ENCODE measurements around the gene FAHD1.

Gene FAHD1

DNA sequence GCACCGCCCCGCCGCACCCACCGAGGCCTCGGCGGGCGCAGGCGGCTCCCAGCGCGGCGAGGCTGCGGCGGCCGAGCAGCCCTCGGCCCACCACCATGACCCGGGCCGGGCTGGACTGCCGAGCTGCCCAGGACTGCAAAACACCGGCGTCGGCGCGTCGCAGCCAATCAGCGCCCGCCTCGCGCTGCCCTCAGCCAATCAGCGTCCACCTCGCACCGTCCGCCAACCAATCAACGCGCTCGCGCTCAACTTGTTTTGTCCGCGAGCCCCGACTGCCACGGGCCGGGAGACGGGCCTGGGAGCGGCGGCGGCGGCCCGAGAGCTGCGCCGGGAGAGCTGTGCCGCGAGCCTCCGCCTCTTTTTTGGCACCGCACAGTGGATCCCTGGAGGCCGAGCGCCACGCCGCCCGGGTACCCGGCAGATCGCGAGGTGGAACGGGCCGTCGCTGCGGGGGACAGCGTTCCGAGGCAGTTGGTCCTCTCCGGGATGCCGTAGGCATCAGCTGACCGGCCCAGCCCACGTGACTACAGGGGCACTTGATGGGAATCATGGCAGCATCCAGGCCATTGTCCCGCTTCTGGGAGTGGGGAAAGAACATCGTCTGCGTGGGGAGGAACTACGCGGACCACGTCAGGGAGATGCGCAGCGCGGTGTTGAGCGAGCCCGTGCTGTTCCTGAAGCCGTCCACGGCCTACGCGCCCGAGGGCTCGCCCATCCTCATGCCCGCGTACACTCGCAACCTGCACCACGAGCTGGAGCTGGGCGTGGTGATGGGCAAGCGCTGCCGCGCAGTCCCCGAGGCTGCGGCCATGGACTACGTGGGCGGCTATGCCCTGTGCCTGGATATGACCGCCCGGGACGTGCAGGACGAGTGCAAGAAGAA, at the start of gene FAHD1, which contains the start of gene HAGH:
TSS of gene FAHD1 (plus strand) at position 516 of the 883 bp plus-strand sequence. CDS start at position 549, 33 bp downstream.
TSS of gene HAGH (minus strand) at position 135 of the 883 bp plus-strand sequence. CDS start at position 97, 38 bp downstream.
- peak; percentile 82 for DNase-seq (ENCODE audit: low read depth)

DNA sequence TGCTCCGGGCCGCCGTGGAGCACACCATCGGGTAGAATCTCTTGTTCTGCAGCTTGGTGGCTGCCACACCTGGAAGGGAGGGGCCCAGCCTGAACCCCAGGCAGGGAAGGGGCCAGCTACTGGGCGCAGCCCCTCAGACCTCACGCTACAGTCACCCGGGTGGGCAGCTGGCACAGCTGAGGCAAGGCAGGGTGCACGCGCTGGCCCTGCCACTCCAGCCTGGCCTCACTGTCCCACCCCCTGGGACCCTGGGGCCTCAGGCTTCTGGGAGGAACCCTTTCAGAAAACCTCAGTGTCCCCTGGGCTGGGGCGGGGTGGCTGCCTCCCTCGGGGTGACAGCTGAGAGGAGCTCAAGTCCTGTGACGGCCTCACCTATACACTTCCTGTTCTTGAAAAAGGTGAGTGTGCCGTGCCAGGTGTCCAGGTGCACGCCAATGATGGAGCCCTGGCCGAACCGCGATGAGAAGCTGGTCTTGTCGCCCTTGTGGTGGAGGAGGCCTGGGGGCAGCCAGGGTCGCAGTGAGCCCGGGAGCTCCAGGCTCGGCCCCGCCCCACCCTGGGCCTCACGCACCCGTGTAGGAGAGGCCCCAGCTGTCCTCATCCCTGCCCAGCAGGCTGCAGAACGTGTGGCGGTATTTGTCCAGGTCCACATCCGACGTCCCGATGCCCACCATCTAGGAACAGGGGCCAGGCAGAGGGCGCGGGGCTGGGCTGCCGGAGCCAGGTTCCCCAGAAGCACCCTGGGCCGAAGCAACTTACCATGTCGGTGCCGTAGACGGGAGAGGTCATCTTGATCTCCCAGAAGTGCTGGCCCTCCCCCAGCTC, 49.4 kb upstream of the FAHD1 start:
- no peak for DNase-seq (ENCODE audit: low read depth)

DNA sequence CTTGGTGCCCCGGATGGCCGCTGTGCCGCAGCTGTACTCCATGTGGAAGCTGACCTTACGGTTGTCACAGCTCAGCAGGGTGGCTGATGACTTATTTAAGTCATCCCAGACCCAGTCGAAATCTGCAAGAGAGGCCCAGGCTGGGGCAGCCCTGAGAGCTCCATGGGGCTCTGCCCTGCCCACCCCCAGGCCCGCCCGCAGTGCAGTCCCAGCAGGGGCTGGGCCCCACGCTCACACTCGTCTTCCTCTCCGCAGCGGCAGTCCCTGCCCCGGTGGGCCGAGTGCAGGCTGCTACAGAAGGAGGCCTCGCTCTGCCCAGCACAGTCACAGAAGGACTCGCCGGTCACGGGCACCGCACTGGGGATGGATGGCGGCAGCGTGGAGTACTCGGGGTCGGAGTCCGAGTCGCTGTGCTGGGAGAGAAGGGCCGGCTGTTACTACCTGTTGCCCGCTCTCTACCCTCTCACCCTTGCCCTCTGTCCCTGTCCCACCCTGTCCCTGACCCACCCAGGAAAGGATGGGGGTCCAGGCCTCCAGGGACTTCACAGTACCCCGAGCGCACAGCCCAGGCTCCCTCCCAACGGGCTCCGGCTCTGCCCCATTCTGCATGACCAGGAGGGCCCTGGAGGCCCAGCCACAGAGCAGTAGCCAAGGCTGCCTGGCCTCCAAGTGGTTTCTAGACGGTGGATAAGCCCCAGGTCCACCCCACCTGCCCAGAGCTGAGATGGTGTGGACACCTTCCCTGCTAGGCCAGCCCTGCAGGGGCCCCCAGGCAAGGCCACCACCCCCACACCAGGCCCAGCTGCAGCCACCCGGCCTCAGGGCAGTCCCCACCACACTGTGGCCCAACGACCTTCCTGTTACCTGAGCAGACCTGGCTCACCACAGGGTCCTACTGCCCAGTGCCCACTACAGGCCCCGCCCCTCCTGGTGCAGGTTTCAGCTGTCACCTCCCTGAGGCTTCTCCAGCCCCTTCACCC, 48.5 kb upstream of the FAHD1 start:
- DNase-seq (ENCODE audit: low read depth), result no peak

DNA sequence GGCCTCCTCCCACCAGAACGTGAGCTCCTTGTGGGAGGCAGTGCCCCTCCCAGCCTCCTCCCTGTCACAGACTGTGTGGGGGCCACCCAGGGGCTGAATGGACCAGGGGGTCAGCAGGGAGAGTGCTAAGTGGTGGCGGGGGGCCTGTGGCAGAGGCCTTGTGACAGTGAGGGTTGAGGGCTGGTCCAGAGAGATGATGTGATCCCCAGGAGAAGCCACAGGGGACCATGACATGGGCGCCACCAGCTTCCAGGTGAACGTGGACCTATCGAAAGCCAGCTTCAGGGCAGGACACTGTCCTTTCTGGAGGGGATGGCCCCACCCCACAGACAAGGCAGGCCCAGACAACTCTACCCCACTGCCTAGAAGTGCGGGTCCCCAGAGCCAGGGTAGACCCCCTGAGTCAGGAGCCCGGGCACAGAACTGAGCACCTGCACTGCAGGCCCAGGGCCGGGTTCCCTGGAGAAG, 47.7 kb upstream of the FAHD1 start:
- DNase-seq (ENCODE audit: low read depth), result no peak

DNA sequence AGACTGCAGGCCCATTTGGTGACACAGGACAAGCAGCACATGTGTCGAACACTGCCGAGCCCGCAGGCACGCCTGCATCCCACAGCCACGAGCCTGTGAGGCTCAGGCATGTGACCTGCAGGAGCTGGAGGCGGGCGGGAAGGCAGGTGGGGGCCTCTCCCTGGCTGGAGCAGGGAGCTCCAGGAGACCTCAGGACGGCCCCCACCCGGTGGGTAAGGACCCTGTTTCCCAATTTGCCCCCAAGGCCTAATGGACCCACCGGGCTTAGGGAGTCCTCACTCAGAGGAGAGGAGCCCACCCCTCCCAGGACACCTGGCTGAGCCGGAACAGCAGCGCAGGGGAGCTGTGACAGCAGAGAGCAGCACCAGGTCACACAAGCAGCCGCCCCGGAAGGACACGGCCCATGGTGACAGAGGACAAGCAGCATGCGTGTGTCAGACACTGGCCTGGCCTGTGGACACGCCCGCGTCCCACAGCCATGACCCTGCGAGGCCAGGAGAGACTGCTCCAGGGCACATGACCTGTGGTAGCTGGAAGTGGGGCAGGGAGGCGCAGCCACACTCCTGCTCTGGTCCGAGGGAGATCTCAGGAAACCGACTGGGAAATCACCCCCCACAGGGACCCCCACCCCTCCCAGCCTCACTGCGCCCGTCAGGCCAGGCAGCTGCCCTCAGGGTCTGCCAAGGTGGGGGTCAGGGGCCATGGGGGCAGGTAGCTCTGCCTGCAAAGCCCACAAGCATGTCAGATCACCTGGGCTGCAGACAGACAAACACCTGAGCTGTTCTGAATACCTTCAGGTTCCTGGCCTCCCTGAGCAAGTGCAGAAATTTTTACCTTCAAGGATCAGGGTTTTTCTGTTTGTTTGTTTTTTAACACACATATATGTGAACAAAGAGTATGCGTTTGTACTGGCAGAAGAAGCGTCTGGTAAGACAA, 47.0 kb upstream of the FAHD1 start:
- no peak for DNase-seq (ENCODE audit: low read depth)

DNA sequence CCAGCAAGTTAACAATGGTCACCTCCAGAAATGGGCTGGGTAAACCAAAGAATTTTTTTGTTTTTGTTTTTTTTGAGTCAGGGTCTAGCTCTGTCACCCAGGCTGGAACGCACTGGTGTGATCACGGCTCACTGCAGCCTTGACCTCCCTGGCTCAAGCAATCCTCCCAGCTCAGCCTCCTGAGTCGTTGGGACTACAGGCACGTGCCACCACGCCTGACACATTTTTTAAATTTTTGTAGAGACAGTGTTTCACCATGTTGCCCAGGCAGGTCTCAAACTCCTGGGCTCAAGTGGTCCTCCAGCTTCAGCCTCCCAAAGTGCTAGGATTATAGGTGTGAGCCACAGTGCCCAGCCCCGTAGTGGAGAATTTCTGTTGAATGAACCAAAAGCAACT, 46.3 kb upstream of the FAHD1 start:
- no peak for DNase-seq (ENCODE audit: low read depth)

DNA sequence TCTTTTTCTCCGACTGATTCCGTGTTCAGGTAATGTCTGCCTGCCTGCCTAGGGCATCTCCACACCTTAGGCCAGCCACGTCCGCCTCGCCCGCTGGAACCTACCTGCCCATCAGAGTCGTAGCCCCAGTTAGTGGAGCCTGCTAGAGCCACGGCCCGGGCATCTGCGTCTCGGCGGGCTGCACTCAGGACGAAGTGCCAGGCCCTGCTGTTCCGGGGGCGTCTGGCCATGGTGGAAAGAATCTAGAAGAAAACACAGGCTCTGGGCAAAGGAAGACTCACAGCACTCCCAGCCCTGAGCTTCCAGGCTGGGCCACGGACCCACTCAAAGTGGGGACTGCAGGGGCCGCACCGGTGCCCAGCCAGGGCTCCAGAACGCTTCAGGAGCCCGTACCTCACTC, 45.8 kb upstream of the FAHD1 start:
- no peak for DNase-seq (ENCODE audit: low read depth)

DNA sequence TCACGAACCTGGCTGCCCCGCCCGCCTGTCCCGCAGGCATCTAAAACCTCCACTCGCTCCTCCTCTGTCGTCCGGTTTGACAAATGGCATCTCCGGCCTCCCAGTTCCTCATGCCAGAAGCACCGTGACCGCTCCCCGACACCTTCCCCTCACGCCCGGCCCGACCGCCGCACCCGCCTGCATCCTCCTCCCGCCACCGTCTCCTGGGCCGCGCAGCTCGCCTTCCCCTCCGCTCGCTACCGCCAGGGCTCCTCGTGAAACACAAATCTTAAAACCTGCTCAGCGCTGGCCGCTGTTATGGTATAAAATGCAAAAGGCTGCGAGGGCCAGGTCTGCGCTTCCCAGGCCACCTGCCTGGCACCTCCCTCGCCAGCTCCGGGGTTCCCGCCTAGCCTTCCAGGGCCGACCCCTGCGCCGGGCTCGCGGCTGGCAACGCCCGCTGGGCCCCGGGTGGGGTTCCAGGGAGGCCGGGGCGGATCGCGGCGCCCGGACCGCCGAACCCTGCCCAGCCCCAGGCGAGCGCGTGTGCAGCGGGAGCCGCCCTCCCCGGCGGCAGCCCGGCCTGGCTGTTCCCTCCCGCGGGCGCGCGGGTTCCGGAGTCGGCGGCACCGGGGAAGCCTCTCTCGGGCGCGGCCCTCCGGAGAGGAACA, 45.1 kb upstream of the FAHD1 start:
- DNase-seq (ENCODE audit: low read depth), result no peak

DNA sequence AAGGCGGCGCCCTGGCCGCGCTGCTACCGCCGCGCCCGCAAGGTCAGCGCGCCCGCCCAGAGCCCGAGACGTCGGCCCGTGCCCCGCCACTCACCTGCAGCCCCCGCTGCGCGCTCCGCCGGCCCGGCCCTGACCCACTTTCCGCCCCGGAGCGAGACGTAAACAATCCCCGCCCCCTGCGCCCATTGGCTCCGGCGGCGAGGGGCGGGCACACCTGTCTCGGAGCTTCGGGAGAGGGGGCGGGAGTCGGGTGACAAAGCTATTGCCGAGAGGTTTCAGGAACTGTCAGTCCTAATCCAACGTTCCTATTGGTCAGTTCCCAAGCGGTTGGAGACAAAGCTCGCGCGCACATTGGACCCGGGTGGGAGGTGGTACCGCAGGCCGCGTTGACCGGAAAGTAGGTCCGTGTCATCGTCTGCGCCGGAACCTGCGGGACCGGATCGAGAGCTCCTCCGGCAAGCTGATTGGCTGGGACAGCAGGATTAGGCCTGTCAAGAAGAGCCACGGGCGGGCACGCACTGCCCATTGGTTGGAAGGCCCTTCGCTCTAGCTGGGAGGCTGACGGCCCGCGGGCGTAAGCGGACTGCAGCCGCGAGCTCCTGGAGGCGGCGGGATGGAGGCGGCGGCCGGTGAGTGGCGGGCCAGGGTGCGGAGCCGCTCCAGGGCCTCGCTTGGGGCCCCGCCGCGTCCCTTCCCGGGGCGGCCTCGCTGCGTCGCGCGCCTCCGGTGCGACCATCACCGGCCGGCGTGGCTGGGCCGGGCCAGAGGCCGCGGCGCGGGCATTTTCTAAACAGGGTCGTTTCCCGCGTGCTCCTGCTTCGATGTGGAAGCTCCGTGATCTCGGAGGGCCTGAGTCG, 44.4 kb upstream of the FAHD1 start, which contains the start of the genes NUBP2 and SPSB3:
TSS of gene NUBP2 (plus strand) at position 553 of the 857 bp plus-strand sequence. CDS start at position 614, 61 bp downstream.
TSS of gene SPSB3 (minus strand) at position 164 of the 857 bp plus-strand sequence. CDS start 1,088 bp downstream, outside the sequence.
- peak; percentile 96 for DNase-seq (ENCODE audit: low read depth)

DNA sequence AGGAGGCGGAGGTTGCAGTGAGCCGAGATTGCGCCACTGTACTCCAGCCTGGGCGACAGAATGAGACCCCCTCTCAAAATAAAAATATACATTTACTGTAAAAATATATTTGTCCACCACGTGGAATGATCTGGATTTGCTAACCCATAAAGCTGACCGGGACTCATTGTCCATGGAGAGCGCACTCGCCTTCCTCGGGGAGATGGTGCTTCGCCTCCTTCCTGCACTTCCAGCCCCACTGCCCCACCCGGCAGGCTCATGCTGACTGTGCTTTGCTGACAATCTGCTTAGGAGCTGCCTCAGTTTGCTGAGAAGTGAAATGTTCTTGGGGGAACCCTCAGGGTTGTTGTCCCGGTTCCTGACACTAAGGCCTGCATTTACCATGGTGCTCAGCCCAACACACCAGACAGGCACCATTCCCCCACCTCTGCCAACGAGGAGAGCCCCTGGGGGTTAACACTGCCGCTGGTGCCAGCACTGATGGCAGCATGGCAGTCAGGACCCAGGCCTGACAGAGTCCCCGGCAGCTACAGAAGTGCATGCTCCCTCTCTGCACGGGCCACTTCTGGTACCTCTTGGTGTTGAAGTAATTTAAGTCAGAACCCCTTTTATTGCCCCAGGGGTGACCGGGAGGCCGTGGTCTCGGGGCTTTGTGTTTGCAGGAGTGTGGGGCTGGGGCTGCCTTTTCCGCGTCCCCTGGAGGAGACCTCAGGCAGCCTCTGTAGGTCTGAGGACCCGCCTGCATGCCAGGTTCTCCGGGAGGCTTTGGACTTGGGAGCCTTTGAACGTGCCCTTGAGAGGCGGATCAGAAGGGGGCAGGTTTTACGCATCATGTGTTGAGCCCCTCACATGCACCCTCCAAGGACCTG, 41.8 kb upstream of the FAHD1 start:
- DNase-seq (ENCODE audit: low read depth), result no peak

DNA sequence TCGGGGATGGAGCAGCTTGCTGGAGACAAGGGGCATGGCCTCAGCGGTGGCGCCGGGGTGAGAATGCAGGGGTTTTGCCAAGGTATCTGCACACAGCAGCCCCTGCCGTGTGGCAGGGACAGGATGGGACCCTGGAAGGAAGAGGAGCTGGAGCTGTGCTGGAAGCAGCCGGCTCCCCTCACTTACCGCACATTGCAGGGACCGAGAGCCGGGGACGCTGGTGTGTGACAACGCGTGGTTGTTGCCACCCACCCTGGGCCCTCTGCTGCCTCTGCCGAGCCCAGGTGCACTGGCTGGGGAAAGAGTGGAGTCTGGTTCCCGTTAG, 41.2 kb upstream of the FAHD1 start:
- no peak for DNase-seq (ENCODE audit: low read depth)

DNA sequence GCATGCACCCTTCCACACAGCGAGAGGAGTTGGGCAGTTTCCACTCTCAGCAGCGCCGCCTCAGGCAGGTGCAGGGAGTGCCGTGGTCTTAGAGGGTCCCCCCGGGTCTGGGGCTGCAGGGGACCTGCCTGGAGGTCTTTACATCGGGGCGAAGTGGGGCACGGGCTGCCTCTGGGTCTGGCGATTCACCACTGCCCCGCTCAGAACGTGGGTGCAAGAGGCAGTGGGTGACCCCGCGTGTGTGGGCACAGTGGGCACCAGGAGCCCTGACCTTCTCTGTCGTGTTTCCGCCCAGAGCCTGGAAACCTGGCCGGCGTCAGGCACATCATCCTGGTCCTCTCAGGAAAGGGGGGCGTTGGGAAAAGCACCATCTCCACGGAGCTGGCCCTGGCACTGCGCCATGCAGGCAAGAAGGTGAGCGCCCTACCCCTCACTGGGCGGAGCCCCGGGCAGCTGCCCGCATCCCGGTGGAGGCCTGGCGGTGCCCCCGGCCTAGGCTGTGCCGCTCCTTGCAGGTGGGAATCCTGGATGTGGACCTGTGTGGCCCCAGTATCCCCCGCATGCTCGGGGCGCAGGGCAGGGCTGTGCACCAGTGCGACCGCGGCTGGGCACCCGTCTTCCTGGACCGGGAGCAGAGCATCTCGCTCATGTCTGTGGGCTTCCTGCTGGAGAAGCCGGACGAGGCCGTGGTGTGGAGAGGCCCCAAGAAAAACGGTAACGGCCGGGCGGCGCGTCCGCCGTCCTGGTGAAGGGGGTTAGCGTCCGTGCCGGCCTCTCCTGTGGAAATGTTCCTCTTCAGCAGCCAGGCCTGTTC, 40.6 kb upstream of the FAHD1 start:
- no peak for DNase-seq (ENCODE audit: low read depth)

DNA sequence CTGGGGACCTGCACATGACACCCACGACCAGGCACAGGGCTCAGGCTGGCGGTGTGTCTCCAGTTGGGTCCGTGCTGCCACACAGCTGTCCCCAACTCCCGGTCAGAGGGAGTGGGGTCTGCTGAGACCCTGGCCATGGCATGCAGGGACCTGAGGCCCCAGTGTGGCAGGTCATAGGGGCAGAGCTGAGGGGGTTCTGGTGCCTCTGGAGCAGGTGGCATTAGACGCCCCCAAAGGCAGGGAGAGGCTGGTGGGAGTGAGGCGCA, 40.0 kb upstream of the FAHD1 start:
- no peak for DNase-seq (ENCODE audit: low read depth)

DNA sequence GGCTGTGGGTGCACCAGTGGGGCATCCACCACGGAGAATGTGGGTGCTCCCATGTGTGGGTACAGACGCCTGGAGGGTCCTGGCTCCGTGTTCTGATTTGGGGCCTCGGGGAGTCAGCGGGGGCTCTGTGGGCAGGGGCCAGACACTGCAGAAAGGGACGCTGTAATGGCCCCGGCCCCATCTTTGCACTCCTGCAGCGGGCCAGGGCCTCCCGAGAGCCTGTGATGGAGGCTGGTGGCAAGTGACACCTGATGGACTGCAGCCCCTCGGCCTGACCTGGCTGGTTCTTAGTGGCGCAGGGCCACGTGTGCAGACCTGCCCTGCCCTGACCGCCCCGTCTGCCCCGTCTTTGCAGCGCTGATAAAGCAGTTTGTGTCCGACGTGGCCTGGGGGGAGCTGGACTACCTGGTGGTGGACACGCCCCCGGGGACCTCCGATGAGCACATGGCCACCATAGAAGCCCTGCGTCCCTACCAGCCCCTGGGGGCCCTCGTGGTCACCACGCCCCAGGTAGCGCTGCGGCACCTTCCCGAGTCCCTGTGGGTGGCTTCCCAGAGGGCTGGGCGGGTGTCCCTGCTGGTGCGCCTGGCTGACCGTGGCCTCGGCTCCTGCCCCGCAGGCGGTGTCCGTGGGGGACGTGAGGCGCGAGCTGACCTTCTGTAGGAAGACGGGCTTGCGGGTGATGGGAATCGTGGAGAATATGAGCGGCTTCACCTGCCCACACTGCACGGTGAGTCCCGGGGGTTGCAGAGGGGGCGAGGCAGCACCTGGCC, 39.5 kb upstream of the FAHD1 start:
- DNase-seq (ENCODE audit: low read depth), result no peak

DNA sequence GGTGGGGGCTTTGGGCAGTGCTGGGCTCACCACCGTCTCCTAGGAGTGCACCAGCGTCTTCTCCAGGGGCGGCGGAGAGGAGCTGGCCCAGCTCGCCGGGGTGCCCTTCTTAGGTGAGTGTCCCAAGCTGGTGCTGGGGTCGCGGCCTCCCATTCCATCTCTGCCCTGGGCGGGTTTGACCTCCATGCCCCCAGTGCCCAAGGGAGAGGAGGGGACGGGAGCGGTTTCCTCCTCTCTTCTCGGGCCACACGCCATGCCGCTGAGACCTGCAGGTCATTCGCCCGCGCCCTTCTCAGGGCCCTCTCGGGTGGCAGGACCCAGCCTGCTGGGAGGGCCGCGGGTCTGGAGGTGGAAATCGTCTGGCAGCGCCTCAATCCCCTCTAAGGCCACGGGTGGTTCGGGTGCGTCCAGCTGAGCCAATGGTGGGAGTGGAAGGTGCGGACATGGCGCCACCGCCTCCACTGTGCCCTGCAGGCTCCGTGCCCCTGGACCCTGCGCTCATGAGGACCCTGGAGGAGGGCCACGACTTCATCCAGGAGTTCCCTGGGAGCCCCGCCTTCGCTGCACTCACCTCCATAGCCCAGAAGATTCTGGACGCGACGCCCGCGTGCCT, 38.8 kb upstream of the FAHD1 start:
- no peak for DNase-seq (ENCODE audit: low read depth)

DNA sequence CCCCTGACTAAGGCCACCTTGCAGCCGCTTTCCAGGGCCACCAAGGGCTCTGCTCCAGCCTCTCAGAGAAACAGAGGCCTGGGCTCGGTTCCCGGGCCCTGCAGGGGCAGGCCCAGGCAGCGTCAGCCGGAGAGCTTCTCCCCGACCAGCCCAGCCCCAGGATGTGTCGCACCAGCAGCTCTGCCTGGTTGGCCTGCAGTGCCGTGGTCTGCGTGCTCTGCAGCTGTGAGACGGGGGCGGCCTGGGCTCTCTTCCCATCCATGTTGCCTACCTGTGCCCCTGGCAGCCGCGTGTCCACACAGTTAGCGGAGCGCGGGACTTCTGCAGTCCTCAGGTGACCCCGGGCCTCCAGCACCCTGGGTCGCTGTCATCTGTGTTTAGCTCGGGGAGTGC, 38.3 kb upstream of the FAHD1 start:
- DNase-seq (ENCODE audit: low read depth), result no peak
